HUDEP-2 (cell line): Measurements from ENCODE around the gene OPHN1.
A peak's percentile ranks its signal among the peaks of the same experiment; 100 is the strongest.
"Not testable (repeated sequence)": the region's sequence is repeated elsewhere in the genome, so short reads cannot be mapped to it uniquely, and the experiment has no call there.

Experiments
- DNase-seq, 76 experiments: peaks; one replicate each; lab custom pipeline; 2025; ENCODE audit not compliant: unreplicated experiment in 76 of 76; lab: John Stamatoyannopoulos, UW

OPHN1 gene

DNA sequence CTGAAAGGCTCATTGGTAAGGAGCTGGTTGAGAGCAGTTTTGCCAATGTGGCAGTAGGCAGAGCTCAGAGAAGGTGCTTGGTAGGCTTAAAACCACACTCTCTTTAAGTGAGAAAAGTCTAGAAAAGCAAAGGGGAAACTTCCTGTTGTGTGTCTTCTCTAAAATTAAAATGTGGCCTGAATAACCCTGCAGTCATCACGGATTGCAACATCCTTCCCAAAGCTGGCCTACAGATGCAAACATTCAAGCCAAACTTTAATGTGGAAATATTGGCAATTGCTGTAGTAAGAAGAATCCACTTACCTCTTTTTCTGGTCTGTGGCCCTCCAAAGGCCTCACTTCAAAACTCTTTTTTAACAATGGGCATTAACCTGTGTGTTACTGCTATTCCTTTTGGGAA is 348.5 kb downstream of the OPHN1 start:
- no peak for DNase-seq

DNA sequence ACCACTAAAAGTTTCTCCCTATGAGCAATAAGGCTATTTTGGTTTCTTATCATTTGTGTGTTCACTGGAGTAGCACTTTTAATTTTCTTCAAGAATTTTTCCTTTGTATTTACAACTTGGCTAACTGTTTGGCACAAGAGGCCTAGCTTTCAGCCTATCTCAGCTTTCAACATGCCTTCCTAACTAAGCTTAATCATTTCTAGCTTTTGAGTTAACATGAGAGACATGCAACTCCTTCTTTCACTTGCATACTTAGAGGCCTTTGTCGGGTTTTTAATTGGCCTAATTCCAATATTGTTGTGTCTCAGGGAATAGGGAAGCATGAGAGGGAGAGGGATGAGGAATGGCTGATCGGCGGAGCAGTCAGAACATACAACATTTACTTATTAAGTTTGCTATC is 349.8 kb downstream of the OPHN1 start:
- DNase-seq = no peak

DNA sequence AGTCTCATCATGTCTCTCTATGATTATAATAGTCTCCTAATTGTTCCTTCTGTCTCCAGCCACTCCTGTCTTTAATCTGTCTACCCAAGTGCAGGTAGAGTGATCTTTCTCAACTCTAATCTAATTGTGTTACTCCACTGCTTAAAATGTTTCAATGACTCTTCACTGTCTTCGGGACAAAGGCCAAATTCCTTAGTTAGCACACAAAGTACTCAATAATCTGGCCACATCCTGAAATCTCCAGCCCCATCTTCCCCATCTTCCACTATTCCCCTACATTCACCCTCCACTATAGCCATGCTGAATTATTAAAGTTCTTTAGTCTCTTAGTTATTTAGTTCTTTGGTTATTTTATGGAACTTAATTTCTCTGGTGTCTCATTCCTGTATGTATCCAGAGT is 353.3 kb downstream of the OPHN1 start:
- no peak for DNase-seq

DNA sequence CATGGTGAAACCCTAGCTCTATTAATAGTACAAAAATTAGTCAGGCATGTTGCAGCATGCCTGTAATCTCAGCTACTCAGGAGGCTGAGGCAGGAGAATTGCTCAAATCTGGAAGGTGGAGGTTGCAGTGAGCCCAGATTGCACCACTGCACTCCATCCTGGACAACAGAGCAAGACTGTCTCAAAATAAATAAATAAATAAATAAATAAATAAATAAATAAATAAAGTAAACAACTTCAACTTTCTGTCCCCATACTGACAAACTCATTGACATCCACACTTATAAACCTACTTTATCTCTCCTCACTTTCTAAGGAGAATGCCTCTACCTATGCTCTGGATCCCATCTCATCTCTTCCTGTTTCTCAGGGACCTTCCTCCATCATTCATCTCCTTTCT is 354.5 kb downstream of the OPHN1 start:
- DNase-seq = not testable (repeated sequence)

DNA sequence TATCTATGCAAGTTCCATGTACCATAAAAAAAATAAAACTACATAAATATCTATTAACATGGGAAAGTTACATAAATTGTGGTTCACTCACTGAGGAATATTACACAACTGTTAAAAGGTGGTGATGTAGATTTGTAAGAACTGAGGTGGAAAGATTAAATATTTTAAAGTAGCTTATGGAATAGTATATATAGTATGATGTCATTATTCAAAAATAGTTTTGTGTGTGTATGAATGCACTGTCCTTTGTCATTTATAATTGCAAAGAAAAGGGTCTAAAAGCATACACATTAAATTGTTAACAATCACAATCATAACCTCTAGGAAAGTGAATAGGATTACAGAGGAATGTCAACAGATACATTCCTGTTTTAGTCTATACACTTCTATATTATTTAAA is 355.9 kb downstream of the OPHN1 start:
- DNase-seq = no peak

DNA sequence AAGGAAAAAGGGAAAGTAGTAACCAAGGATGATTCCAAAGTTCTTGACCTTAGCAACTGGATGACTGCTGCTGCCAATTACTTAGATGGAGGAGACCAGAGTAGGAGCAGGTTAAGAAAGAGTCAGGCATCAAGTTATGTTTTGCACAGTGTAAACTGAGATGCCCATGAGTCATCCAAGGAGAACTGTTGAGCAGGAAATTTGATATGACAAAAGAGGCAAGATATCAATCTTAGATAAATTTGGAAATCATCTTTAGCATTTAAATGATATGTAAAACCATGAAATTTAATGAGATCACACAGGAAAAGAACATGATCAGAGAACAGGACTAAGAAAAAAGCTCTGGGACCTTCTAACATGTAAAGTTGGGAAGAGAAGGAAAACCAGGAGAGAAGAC is 361.3 kb downstream of the OPHN1 start:
- no peak for DNase-seq

DNA sequence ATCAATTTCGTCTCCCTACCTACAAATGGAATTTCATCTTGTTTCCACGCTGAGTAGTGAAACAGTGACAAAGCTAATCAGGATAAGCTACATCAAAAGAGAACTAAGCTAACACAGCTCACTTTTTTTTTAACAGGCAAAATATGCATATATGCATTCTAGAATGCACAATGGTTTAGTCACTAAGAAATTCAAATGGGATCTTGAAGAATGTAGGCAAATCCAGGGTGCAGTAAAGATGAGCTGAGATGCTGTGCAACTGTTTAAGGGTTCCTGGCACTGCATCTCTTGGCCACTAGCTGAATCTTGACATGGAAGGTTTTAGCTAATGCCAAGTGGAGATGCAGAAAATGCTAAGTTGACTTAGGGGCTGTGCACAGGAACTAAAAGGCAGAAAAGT is 363.2 kb downstream of the OPHN1 start:
- not testable (repeated sequence) for DNase-seq

DNA sequence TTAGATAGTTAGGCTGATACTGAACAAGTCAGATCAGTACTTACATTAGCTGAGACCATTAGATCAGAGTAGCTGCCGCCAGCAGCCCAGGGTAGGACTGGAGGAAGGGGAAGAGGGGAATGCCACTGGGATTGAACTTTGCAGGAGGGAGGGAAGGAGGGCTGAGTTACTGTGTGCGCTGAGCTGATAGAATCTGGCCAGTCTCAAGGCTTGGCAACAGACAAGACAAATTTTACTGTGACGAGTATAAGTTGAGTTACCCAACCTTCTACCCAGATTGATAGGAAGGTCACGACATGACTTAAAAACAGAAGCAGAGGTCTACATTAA is 372.1 kb downstream of the OPHN1 start:
- DNase-seq = no peak

DNA sequence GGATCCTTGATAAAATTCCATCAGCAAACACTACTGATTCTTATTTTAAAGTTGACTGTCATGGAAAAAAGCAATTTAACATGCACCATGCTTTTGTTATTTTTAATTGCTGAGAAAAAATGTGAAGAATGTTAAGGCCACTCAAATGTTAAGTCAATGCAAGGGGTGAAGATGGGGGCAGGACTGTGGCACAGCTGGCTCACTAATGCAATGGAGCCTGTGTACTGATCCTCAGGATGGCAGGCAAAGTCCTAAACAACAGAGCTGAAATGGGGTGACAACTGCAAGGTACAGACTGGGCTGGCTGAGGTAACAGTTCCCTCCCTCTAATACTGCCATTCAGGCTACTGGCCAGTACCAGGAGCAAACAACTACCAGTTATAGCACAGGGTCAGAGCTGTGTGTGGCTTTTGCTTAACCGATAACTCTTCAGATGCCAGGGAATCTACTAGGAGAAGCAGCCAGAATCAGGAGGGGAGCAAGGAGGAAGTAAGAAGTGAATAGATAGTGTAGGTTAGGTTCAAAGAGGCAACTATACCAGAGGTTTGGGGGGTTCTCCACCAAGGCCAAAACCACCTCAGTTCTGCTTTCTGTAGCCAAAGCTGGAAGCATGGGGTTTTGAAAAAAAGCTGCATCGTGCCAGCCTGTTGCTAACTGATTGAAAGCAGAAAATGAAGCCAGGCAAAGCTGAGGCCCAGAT is 372.6 kb downstream of the OPHN1 start:
- DNase-seq = peak in 1 of 76 experiments; percentile 1

DNA sequence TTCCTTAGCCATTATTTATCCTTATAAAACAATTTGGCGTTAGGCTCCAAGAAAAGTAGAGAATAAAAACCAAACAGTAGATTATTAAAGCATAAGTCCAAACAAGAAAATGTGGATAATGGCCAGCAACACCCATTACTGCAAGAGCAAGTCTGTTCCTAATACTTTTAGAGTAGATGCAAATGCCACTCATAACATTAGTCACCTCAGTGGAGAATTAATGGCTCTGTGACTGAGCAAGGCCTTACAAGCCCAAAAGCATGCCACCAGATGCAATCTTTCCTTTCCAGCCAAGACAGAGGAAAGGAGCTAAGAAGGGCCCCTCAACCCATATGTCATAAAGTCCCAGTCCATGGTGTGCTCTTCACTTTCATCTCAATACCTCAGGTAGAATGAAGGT is 373.8 kb downstream of the OPHN1 start:
- DNase-seq = no peak

DNA sequence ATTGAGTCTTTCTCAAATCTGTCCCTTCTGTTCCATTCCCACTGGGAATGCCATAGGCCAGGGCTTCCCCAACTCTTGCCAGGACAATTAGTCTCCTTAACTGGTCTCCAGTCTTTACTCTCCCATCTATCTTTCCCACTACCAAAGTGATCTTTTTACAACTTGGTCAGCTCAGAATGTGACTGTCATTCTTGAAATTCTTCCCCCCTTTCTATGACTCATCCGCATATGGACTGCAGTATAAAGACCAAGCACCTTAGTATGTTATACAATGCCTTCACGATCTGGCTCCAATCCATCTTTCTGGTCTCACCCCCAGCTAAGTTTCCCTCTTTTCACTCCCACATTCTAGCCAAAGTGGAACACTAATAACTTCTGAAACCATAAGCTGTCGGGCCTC is 383.8 kb downstream of the OPHN1 start:
- DNase-seq = no peak

DNA sequence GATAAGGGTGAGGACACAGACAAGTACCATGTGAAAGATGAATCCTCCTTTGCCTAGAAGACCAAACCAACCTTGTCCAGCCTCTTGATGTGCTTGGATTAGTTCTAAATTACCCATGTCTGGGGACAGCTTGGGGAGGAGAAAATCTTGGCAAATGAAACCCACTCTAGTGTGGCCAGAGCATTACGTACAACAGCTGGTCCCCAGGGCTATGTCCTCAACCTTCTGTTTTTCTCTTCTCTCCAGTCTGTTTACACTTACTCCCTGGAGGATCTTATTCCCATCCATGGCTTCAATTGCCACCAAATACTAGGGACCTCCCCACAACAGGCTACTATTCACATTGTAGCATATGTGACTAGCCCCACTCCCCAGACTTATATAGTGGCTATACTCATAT is 384.5 kb downstream of the OPHN1 start:
- DNase-seq = no peak

DNA sequence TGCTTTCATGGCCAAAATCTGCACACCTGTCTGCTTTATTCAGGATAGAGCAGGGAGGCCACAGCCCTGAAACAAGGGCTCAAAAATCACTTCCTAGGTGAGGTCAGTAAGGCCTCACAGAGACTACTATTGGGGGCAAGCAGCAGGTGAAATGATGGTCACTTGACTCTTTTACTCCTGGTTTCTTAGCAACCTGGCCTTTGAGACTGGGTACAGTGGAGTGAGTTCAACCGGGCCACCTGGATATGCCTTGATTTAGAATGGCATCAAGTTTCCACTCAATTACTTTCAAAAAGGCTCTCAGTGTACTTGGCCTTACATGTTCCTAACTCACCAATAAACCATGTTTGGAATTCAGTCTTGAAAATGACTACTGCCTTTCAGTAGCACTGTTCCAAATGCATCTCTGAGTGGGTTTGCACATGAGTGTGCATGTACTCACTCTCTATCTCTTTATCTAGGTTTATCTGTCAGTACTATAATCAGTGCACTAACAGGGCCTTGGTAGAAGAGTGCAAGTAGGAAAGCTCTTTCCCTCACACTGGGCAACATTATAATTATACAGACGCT is 388.2 kb downstream of the OPHN1 start:
- DNase-seq = no peak

DNA sequence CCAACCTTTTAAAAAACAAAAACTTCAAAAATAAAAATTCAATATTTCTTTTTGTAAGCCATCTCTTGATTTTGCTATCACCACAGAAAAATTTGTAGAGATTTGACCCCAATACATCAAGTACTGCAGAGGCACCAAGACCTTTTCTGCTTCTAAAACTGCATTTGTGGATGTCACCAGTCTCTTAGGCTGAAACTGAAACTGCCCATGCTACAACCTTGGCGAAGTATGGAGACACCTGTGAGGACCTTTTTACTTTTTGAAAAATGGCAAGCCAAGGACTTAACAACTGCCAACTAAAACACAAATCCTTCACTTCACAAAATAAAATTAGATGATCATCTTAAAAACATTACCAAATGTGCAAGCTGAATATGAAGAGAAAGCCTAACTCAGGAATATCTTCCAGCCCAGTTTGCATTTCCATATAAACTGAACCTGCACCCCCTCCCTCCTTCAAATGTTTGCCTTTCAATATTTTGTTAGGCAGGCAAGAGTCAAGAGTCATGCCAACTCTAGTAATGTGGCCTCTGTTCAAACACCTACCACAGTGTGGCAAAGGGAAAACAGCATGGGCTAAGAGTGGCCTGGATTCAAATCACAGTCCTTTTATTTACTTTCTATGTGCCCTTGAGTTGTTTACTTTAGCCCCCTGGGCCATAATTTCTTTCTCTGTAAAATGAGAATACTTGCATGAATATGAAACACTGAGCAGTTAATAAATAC is 389.4 kb downstream of the OPHN1 start:
- no peak for DNase-seq

DNA sequence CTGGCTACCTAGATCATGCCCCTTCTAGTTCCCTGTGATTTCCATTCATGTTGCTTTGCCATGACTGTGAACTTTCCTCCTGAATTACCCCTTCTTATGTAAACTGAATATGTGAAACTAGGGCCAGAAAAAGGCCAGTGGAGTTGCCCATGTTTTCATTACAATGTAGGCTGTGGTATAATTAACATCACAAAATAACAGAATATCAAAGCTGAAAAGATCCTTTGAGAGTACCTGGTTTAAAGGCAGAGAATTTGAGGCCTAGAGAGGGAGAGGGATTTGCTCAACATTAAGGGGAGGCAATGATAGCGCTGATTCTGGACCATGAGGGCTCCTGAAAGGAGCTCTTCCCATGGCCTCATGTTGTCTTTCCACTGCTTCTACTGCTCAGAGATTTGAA is 392.2 kb downstream of the OPHN1 start:
- no peak for DNase-seq

DNA sequence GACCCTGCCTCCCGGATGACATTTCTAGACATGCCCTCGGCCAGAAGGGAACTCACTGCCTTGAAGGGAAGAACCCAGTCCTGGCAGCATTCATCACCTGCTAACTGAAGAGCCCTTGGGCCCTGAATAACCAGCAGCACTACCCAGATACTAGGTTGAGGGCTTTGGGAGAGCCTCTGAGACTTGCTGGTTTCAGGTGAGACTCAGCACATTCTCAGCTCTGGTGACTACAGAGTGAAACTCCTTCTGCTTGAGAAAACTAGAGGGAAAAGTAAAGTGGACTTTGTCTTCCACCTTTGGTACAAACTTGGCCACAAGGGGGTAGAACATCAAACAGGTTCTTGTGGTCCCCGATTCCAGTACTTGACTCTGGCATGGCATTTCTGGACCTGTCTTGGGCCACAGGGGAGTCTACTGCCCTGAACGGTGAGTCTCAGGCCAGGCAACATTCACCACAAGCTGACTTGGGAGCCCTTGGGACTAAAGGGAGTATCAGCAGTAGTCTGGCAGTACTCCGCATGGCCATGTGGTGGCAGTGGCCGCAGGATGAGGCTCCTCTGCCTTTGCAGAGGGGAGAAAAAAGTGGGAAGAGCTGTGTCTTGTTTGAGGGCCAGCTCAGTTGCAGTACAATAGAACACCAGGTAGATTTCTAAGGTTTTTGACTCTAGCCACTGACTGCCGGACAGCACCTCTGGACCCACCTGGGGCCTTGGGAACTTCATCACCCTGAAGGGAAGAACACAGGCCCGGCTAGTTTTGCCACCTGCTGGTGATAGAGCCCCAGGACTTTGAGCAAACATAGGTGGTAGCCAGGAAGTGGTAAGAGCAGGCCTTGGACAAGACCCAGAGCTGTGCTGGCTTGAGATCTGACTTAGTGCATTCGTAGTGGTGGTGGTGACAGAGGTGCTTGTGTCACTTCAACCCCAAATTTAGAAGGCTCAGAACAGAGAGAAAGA is 414.8 kb downstream of the OPHN1 start:
- DNase-seq = peak in 9 of 76 experiments; percentile 0 to 8 (median 2)

DNA sequence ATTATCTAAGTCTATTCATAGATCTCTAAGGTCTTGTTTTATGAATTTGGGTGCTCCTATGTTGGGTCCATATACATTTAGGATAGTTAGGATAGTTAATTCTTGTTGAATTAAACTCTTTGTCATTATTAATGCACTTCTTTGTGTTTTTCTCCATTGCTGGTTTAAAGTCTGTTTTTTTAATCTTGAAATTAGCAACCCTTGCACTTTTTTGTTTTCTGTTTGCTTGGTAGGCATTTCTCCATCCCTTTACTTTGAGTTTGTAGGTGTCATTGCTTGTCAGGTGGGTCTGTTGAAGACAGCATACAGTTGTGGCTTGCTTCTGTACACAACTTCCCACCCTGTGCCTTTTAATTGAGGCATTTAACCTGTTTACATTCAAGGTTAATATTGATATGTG is 434.8 kb downstream of the OPHN1 start:
- DNase-seq = no peak
